ENCODE measurements around the gene UBE2O. TPM values are rescaled to one million over a fixed set of nuclear protein-coding genes. Genes with fewer than 3 reads are reported as not detected.

UBE2O gene
- total RNA-seq, 2 donors from 2014 or later: 17.1 to 30.3 TPM

DNA sequence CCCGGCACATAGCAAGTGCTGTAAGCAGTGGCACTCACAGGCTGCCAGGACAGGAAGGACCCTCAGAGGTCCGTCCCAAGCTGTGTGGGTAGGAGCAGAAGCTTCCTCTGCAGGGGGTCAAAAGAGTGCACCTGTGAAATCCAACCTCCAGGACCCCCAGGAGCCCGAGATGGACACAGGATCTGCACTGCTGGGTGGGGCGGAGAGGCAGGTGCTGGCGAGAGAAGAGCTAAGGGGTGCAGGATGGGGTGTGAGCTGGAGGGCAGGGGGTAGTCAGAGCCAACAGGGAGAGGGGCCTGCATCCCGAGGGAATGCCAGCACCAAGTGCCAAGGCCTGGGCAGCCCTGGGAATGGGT is 13.8 kb upstream of the UBE2O start:
- Histone ChIP-seq H3K9me3 (no peaks in the 10 kb centered on the region), H3K4me3 (no peak overlapping the region), H3K4me1 (peaks cover 3% of the 10 kb centered on the region), H3K27me3 (no peaks in the 10 kb centered on the region), H3K27ac (no peak overlapping the region), H3K36me3 (replicated peaks in 1 of 2; ENCODE audit: insufficient read depth in 1 of 2, low read depth in 2 of 2) (peaks cover 0 to 5% of the 10 kb centered on the region in 2 donors)
- TF ChIP-seq POLR2A (IDR thresholded peaks at IDR 0.05): no peak
- TF ChIP-seq CTCF (IDR thresholded peaks at IDR 0.05): no peak
- DNase-seq (no peak), ATAC-seq (no peak)
- 74 to 79% methylated on average over 6 of the region's 6 CpGs for WGBS, 2 donors
- intact Hi-C loops (cut with DNase I): loop anchor here (2.0 kb wide), 1 partner anchor 38 kb away; no protein-coding TSS in a partner anchor

DNA sequence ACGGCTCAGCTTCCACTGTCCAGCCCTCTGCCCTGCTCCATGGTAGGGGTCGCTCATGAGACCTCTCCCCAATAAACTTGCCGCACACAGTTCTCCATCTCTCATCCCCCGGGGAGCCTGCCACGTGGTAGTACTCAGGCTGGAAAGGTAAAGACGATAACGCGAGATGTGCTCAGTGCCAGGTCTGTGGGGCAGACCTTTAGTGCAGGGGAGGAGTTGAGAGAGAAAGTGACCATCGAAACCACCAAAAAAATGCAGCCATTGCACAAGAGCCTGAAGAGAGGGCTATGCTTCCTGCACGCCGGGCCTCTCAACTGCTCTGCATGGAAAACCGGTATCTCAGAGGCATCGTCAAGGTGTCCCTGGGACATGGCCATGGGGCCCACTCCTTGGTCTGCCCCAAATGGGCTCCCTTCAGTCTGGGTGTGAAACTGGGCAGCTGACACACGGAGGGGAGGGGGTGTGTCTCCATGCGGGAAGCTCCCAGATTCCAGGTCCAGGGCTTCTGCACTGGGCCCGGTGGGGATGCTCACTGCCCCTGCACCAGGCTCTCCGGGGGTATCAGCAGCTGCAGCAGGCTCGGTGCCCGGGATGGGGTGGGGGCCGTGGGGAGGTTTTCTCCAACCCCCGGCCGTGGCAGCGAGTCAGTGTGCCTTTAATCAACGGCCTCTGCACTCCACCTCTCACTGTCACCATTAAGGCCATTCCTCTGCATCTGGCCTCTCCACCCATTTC is 9.8 kb upstream of the UBE2O start:
- no peaks in the 10 kb centered on the region for H3K36me3 ChIP-seq (replicated peaks in 1 of 2; ENCODE audit: insufficient read depth in 1 of 2, low read depth in 2 of 2)
- no peak for DNase-seq
- H3K4me3 ChIP-seq: no peak overlapping the region
- 80 to 83% methylated on average over 22 to 24 of the region's 24 CpGs for WGBS, 2 donors
- intact Hi-C loops (cut with DNase I): no loop called here
- no peaks in the 10 kb centered on the region for H3K27me3 ChIP-seq
- no peak for TF ChIP-seq CTCF (IDR thresholded peaks at IDR 0.05)
- no peak for TF ChIP-seq POLR2A (IDR thresholded peaks at IDR 0.05)
- peaks cover 17% of the 10 kb centered on the region for H3K4me1 ChIP-seq
- ATAC-seq: no peak
- H3K9me3 ChIP-seq: no peaks in the 10 kb centered on the region
- no peak overlapping the region for H3K27ac ChIP-seq

- ATAC-seq (no peak), DNase-seq (no peak)
- no peaks in the 10 kb centered on the region for H3K36me3 ChIP-seq (replicated peaks in 1 of 2; ENCODE audit: insufficient read depth in 1 of 2, low read depth in 2 of 2)
- H3K9me3 ChIP-seq: no peaks in the 10 kb centered on the region
- TF ChIP-seq POLR2A (IDR thresholded peaks at IDR 0.05) (no peak), CTCF (IDR thresholded peaks at IDR 0.05) (no peak)
- H3K4me3 ChIP-seq: no peak overlapping the region
- intact Hi-C loops (cut with DNase I): no loop called here
- 78 to 83% methylated on average over 11 of the region's 11 CpGs for WGBS, 2 donors
- H3K4me1 ChIP-seq: peaks cover 17% of the 10 kb centered on the region
- no peak overlapping the region for H3K27ac ChIP-seq
- no peaks in the 10 kb centered on the region for H3K27me3 ChIP-seq
Observed at GRCh38 chr17:76461765-76462555, 9.0 kb upstream of the UBE2O start.

DNA sequence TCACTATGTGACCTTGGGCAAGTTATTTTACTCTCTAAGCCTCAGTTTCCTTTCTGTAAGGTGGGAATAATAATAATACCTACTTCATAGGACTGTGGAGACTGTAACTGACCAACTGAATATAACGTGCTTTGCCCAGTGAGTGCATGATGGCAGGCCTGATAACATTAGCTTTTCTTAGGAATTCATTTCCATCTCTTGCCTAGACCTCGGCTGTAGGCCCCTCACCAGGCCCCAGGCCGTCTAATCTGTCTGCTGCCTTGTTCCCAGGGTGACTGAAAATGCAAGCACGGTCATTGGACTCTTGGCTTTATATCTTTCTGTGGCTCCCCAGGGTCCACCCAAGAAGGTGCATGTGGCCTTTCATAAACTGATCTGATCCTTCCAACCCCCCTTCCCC is 6.7 kb upstream of the UBE2O start:
- Histone ChIP-seq H3K4me3 (no peak overlapping the region), H3K9me3 (no peaks in the 10 kb centered on the region), H3K36me3 (replicated peaks in 1 of 2; ENCODE audit: insufficient read depth in 1 of 2, low read depth in 2 of 2) (no peaks in the 10 kb centered on the region), H3K27me3 (no peaks in the 10 kb centered on the region), H3K27ac (no peak overlapping the region), H3K4me1 (peaks cover 14% of the 10 kb centered on the region)
- intact Hi-C loops (cut with DNase I): no loop called here
- 79 to 80% methylated on average over 4 of the region's 4 CpGs for WGBS, 2 donors
- DNase-seq: no peak
- no peak for TF ChIP-seq CTCF (IDR thresholded peaks at IDR 0.05)
- no peak for TF ChIP-seq POLR2A (IDR thresholded peaks at IDR 0.05)
- ATAC-seq: no peak

Measured in body of pancreas (tissue), 4 donors.